DMS53 treated with DMSO at 0.1 percent for 48 hours (cell line): ENCODE data around the gene HNRNPAB.
"Not testable (repeated sequence)": the region's sequence is repeated elsewhere in the genome, so short reads cannot be mapped to it uniquely, and the experiment has no call there.

ENCODE experiments used
- DNase-seq: peaks from one replicate; lab custom pipeline; 2025; ENCODE audit not compliant: unreplicated experiment; lab: John Stamatoyannopoulos, UW

The HNRNPAB gene

GRCh38 chr5:178241688-178242231 lies 37.4 kb downstream of the HNRNPAB start:
- no peak for DNase-seq

- no peak for DNase-seq
Measured at GRCh38 chr5:178242416-178242815, 38.1 kb downstream of the HNRNPAB start.

GRCh38 chr5:178244576-178244975 lies 40.2 kb downstream of the HNRNPAB start:
- no peak for DNase-seq

GRCh38 chr5:178245389-178245788 lies 41.1 kb downstream of the HNRNPAB start:
- no peak for DNase-seq

- no peak for DNase-seq
Measured at GRCh38 chr5:178246624-178247279, 42.4 kb downstream of the HNRNPAB start.

- DNase-seq, result no peak
Measured at GRCh38 chr5:178247481-178248456, 43.4 kb downstream of the HNRNPAB start.

- no peak for DNase-seq
Measured at GRCh38 chr5:178248750-178249149, 44.4 kb downstream of the HNRNPAB start.

GRCh38 chr5:178249191-178249989 lies 45.1 kb downstream of the HNRNPAB start:
- no peak for DNase-seq

- DNase-seq, result no peak
Measured at GRCh38 chr5:178250263-178250662, 45.9 kb downstream of the HNRNPAB start.

- no peak for DNase-seq
Measured at GRCh38 chr5:178252258-178252657, 47.9 kb downstream of the HNRNPAB start.

- not testable (repeated sequence) for DNase-seq
Measured at GRCh38 chr5:178253632-178254031, 49.3 kb downstream of the HNRNPAB start.

GRCh38 chr5:178256746-178257145 lies 52.4 kb downstream of the HNRNPAB start:
- DNase-seq, result no peak

GRCh38 chr5:178257650-178258049 lies 53.3 kb downstream of the HNRNPAB start:
- no peak for DNase-seq

GRCh38 chr5:178259623-178260536 lies 55.5 kb downstream of the HNRNPAB start:
- DNase-seq, result no peak
